T-helper 1 cell treated with Interleukin-12 subunit alpha and Interleukin-12 subunit beta and Interleukin-4 antibody, amounts not matched to agents 30 ng/mL and 1 ng/mL, for 36 hours (primary cell): ENCODE measurements around the gene RPL19. TPM values are rescaled to one million over a fixed set of nuclear protein-coding genes. Genes with fewer than 3 reads are reported as not detected.

Experiments
- intact Hi-C: fragments of 100-400 bp; cut with micrococcal nuclease; formaldehyde crosslinking; loops from one replicate; pipeline ENCODE4 v1.15.1; 2024
- total RNA-seq: library from RNA; stranded (reverse); gene quantifications from 2 replicates; pipeline ENCODE4 v1.2.3, GENCODE V29; 2022

The RPL19 gene
- total RNA-seq, 1 donor from 2014 or later: 1,679 TPM

GRCh38 chr17:39170558-39170957, 29.5 kb upstream of the RPL19 start:
- intact Hi-C loops: no loop called here

GRCh38 chr17:39171933-39172332, 28.1 kb upstream of the RPL19 start:
- intact Hi-C loops: no loop called here

- intact Hi-C loops: no loop called here
These were observed 27.0 kb upstream of the RPL19 start for GRCh38 chr17:39173080-39173479.

GRCh38 chr17:39173526-39174274, 26.4 kb upstream of the RPL19 start:
- intact Hi-C loops: no loop called here

GRCh38 chr17:39174920-39175694, 25.0 kb upstream of the RPL19 start:
- intact Hi-C loops: loop anchor here (1.0 kb wide), 2 partner anchors 106 to 192 kb away; no protein-coding TSS in a partner anchor

- intact Hi-C loops: loop anchor here (1.0 kb wide), 2 partner anchors 106 to 192 kb away; no protein-coding TSS in a partner anchor
These were observed 24.4 kb upstream of the RPL19 start for GRCh38 chr17:39175695-39176093.

- intact Hi-C loops: no loop called here
These were observed 22.8 kb upstream of the RPL19 start for GRCh38 chr17:39177256-39177655.

- intact Hi-C loops: no loop called here
These were observed 21.5 kb upstream of the RPL19 start for GRCh38 chr17:39178536-39178935.

GRCh38 chr17:39181303-39181702, 18.8 kb upstream of the RPL19 start:
- intact Hi-C loops: no loop called here

GRCh38 chr17:39183045-39183444, 17.0 kb upstream of the RPL19 start:
- intact Hi-C loops: no loop called here

- intact Hi-C loops: no loop called here
These were observed 16.4 kb upstream of the RPL19 start for GRCh38 chr17:39183720-39184119.

- intact Hi-C loops: no loop called here
These were observed 13.5 kb upstream of the RPL19 start for GRCh38 chr17:39186481-39187002.

GRCh38 chr17:39187152-39187830, 12.8 kb upstream of the RPL19 start:
- intact Hi-C loops: no loop called here

GRCh38 chr17:39191750-39192510, 8.2 kb upstream of the RPL19 start:
- intact Hi-C loops: no loop called here

GRCh38 chr17:39192901-39193300, 7.2 kb upstream of the RPL19 start:
- intact Hi-C loops: no loop called here

GRCh38 chr17:39193346-39193745, 6.7 kb upstream of the RPL19 start:
- intact Hi-C loops: no loop called here

GRCh38 chr17:39194089-39194984, 5.7 kb upstream of the RPL19 start:
- intact Hi-C loops: no loop called here

GRCh38 chr17:39194985-39195524, 5.0 kb upstream of the RPL19 start:
- intact Hi-C loops: loop anchor here (5.0 kb wide), 1 partner anchor 267 kb away; the partner anchor contains the start of gene CDK12

- intact Hi-C loops: loop anchor here (5.0 kb wide), 1 partner anchor 267 kb away; the partner anchor contains the start of gene CDK12
These were observed 4.4 kb upstream of the RPL19 start for GRCh38 chr17:39195568-39196160.
